GM12878 (cell line): ENCODE data around the gene INTS14. TPM values are rescaled to one million over a fixed set of nuclear protein-coding genes. Genes with fewer than 3 reads are reported as not detected.

Experiments
- BRCA1 ChIP-seq: IDR thresholded peaks from 2 replicates; pipeline ENCODE4 v1.6.1; 2011; ENCODE audit warnings: low read depth, low read length, improper control_type of control experiment
- E2F4 ChIP-seq: IDR thresholded peaks from 2 replicates; pipeline ENCODE4 v1.6.1; 2012; ENCODE audit warnings: low read depth, low read length, improper control_type of control experiment
- EGR1 ChIP-seq, 2 experiments: IDR thresholded peaks; 1 replicate in 1 of 2; 2 replicates in 1 of 2; pipeline ENCODE4 v1.6.1; 2011 to 2012; ENCODE audit warnings: low read depth in 2 of 2, low read length in 2 of 2, borderline replicate concordance in 1 of 2, mild to moderate bottlenecking in 1 of 2, moderate library complexity in 1 of 2
- FOXK2 ChIP-seq: fragments of 450-650 bp; IDR thresholded peaks from 2 replicates; pipeline ENCODE4 v1.6.1; 2017; ENCODE audit warnings: mild to moderate bottlenecking, moderate library complexity
- HDGF ChIP-seq: fragments of 450-650 bp; IDR thresholded peaks from 2 replicates; pipeline ENCODE4 v1.6.1; 2016; ENCODE audit warnings: antibody characterized with exemption
- LARP7 ChIP-seq: fragments of 450-650 bp; IDR thresholded peaks from 2 replicates; pipeline ENCODE4 v1.6.1; 2017; ENCODE audit warnings: mild to moderate bottlenecking
- MYC ChIP-seq: IDR thresholded peaks from 2 replicates; pipeline ENCODE4 v1.6.1; 2011; ENCODE audit warnings: mild to moderate bottlenecking, low read length, moderate library complexity, inconsistent platforms; ENCODE audit not compliant: insufficient read depth, insufficient replicate concordance, insufficient read length, severe bottlenecking
- POU2F2 ChIP-seq: IDR thresholded peaks from 3 replicates; pipeline ENCODE4 v1.6.1; 2011; ENCODE audit warnings: low read depth, mild to moderate bottlenecking, low read length, borderline replicate concordance
- RAD21 ChIP-seq: IDR thresholded peaks from 2 replicates; pipeline ENCODE4 v1.6.1; 2011; ENCODE audit warnings: mild to moderate bottlenecking, low read depth, low read length, moderate library complexity; ENCODE audit not compliant: insufficient read depth
- SIX5 ChIP-seq: IDR thresholded peaks from 2 replicates; pipeline ENCODE4 v1.6.1; 2011; ENCODE audit warnings: mild to moderate bottlenecking, low read depth, low read length, moderate library complexity; ENCODE audit not compliant: severe bottlenecking
- SPI1 ChIP-seq: IDR thresholded peaks from 2 replicates; pipeline ENCODE4 v1.6.1; 2011; ENCODE audit warnings: low read depth, mild to moderate bottlenecking, low read length, moderate library complexity, borderline replicate concordance; ENCODE audit not compliant: insufficient read depth
- TCF7 ChIP-seq: IDR thresholded peaks from 2 replicates; pipeline ENCODE4 v1.6.1; 2014; ENCODE audit warnings: antibody characterized with exemption, borderline replicate concordance
- ZNF592 ChIP-seq: fragments of 450-650 bp; IDR thresholded peaks from 2 replicates; pipeline ENCODE4 v1.6.1; 2017; ENCODE audit warnings: mild to moderate bottlenecking, moderate library complexity
- polyA plus RNA-seq, 11 experiments: library from polyadenylated mRNA; depleted of rRNA in 4 of 11; unstranded in 6 of 11; stranded (reverse) in 5 of 11; fragments of >200 nt; fragmentation: Nextera tagmentation in 4 of 11; fragmentation: Illumina TruSeq in 1 of 11; extraction: Ambion mirVana in 4 of 11; extraction: Trizol in 1 of 11; gene quantifications; 1 replicate in 1 of 11; 2 replicates in 10 of 11; pipeline versions ENCODE4 v1.2.1 to v1.2.3, GENCODE V29; 2011 to 2016; ENCODE audit warnings: inconsistent platforms in 2 of 11, missing spikeins in 2 of 11, low read depth in 1 of 11
- total RNA-seq, 4 experiments: library from RNA; depleted of rRNA in 3 of 4; stranded (reverse); fragments of >200 nt in 3 of 4; fragmentation: Illumina TruSeq in 1 of 4; extraction: Trizol in 1 of 4; gene quantifications; 2 replicates each; pipeline versions ENCODE4 v1.2.1 to v1.2.3, GENCODE V29; 2013 to 2021
- TF ChIP-seq, protein P1 (sequence below): fragments of 450-650 bp; formaldehyde crosslinking; IDR thresholded peaks from 2 replicates; pipeline ENCODE4 v1.4.0; 2022; ENCODE audit warnings: mild to moderate bottlenecking, moderate library complexity
- TF ChIP-seq, protein P2 (sequence below): fragments of 450-650 bp; conservative IDR thresholded peaks from 2 replicates; pipeline ENCODE4 v1.6.1; 2017; ENCODE audit warnings: mild to moderate bottlenecking, moderate library complexity
- TF ChIP-seq, protein P3 (sequence below): fragments of 450-650 bp; IDR thresholded peaks from 2 replicates; pipeline ENCODE4 v1.6.1; 2014; ENCODE audit warnings: mild to moderate bottlenecking

The INTS14 gene
- total and polyA plus RNA-seq, 10 of the 15 experiments (the other 5 are each of a cell fraction or from before 2014, with no cell fraction given): 36.8 to 76.9 (median 47.7) TPM

DNA sequence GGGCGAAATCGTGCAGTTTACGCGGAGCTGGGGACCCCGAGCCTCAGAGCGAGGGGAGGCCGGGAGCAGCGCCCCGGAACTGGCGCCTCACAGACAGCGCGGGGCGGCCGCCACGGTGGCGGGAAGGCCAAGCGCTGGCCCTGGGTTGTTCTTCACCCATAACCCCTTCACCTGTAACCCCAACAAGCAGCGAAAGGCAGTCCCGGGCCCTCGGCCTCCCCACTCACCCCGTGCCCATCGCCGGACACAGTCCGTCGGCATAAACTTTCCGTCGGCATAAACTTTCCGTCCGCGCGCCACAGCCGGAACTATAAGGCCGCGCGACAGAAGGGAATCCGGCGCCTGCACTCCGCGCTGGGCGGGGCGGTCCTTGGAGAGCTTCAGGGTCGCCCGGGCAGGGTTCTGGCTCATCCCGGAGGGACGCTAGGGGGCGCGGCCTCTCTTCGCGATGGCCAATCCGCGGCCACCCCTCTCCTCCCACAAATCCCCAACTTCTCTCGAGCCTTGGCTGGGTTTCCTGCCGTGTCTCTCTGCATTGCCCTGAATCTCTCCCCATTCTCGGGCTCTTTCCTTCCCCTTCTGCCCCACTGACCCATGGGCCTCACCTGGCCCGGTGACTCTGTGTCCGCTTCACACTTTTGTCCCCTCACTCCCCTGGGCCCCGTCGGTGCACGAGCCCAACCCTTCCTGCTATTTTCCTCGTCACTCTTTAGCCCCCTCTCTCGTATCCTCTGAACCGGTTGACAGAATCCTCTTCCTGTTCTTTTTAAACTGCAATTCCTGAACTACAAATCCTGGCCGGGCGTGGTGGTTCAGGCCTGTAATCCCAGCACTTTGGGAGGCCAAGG lies at the start of gene INTS14 (continued):
- TF ChIP-seq E2F4 (no peak), MYC (peak; percentile 66), BRCA1 (no peak; the same call in 1 of the 2 replicates), TCF7 (no peak), ZNF592 (peak; percentile 82; the same call in 1 of the 2 replicates), LARP7 (no peak; the same call in none of the 2 replicates), HDGF (peak; percentile 90), RAD21 (peak; percentile 41; the same call in 1 of the 2 replicates), EGR1 (IDR thresholded peaks at IDR 0.05; ENCODE audit: borderline replicate concordance in 1 of 2, low read depth in 2 of 2, low read length in 2 of 2) (peak in 1 of 2 experiments; percentile 31; a peak in 1 of 3 replicates), SIX5 (peak; percentile 66), FOXK2 (peak; percentile 76), POU2F2 (peak; percentile 90; the same call in 2 of the 3 replicates), SPI1 (no peak)
- TF ChIP-seq, protein P1, sequence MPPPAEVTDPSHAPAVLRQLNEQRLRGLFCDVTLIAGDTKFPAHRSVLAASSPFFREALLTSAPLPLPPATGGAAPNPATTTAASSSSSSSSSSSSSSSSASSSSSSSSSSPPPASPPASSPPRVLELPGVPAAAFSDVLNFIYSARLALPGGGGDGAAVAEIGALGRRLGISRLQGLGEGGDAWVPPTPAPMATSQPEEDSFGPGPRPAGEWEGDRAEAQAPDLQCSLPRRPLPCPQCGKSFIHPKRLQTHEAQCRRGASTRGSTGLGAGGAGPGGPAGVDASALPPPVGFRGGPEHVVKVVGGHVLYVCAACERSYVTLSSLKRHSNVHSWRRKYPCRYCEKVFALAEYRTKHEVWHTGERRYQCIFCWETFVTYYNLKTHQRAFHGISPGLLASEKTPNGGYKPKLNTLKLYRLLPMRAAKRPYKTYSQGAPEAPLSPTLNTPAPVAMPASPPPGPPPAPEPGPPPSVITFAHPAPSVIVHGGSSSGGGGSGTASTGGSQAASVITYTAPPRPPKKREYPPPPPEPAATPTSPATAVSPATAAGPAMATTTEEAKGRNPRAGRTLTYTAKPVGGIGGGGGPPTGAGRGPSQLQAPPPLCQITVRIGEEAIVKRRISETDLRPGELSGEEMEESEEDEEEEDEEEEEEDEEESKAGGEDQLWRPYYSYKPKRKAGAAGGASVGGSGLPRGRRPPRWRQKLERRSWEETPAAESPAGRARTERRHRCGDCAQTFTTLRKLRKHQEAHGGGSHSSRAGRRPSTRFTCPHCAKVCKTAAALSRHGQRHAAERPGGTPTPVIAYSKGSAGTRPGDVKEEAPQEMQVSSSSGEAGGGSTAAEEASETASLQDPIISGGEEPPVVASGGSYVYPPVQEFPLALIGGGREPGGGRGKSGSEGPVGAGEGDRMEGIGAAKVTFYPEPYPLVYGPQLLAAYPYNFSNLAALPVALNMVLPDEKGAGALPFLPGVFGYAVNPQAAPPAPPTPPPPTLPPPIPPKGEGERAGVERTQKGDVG (CRISPR knock-in tag): no peak
- TF ChIP-seq, protein P2, sequence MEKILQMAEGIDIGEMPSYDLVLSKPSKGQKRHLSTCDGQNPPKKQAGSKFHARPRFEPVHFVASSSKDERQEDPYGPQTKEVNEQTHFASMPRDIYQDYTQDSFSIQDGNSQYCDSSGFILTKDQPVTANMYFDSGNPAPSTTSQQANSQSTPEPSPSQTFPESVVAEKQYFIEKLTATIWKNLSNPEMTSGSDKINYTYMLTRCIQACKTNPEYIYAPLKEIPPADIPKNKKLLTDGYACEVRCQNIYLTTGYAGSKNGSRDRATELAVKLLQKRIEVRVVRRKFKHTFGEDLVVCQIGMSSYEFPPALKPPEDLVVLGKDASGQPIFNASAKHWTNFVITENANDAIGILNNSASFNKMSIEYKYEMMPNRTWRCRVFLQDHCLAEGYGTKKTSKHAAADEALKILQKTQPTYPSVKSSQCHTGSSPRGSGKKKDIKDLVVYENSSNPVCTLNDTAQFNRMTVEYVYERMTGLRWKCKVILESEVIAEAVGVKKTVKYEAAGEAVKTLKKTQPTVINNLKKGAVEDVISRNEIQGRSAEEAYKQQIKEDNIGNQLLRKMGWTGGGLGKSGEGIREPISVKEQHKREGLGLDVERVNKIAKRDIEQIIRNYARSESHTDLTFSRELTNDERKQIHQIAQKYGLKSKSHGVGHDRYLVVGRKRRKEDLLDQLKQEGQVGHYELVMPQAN: peak; percentile 86
- TF ChIP-seq, protein P3, sequence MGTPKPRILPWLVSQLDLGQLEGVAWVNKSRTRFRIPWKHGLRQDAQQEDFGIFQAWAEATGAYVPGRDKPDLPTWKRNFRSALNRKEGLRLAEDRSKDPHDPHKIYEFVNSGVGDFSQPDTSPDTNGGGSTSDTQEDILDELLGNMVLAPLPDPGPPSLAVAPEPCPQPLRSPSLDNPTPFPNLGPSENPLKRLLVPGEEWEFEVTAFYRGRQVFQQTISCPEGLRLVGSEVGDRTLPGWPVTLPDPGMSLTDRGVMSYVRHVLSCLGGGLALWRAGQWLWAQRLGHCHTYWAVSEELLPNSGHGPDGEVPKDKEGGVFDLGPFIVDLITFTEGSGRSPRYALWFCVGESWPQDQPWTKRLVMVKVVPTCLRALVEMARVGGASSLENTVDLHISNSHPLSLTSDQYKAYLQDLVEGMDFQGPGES: 0 out of 2 replicates have a peak, but pooled peaks have one; percentile 26
